ENCODE results near the gene USP46.

Gene USP46

GRCh38 chr4:52566136-52567031, 92.7 kb downstream of the USP46 start:
- DNase-seq, result no peak

- DNase-seq, result no peak
Measured at GRCh38 chr4:52560844-52561280, 98.2 kb downstream of the USP46 start.

- no peak for DNase-seq
Measured at GRCh38 chr4:52555356-52555716, 103.8 kb downstream of the USP46 start.

GRCh38 chr4:52554612-52555355, 104.3 kb downstream of the USP46 start:
- DNase-seq, result peak; percentile 85

GRCh38 chr4:52552778-52553177, 106.3 kb downstream of the USP46 start:
- DNase-seq, result no peak

- no peak for DNase-seq
Measured at GRCh38 chr4:52551487-52551886, 107.6 kb downstream of the USP46 start.

GRCh38 chr4:52550186-52550585, 108.9 kb downstream of the USP46 start:
- peak; percentile 6 for DNase-seq

GRCh38 chr4:52548818-52549570, 110.1 kb downstream of the USP46 start:
- DNase-seq, result no peak

- DNase-seq, result no peak
Measured at GRCh38 chr4:52546449-52546848, 112.7 kb downstream of the USP46 start.

- peak; percentile 50 for DNase-seq
Measured at GRCh38 chr4:52545099-52546069, 113.7 kb downstream of the USP46 start.
